OCI-LY3 (cell line): ENCODE data around the gene CYP4F11.

Experiments
- EZH2phosphoT487 ChIP-seq: fragments of 200-600 bp; shearing (Covaris generic); IDR thresholded peaks from 2 replicates; pipeline ENCODE4 v1.6.1; 2018; ENCODE audit warnings: antibody characterized with exemption, mixed run types, low read depth
- TF ChIP-seq, protein P1 (sequence below): fragments of 200-600, 300-600 bp; sonication (generic); IDR thresholded peaks from 2 replicates; pipeline ENCODE4 v1.5.1; 2014; ENCODE audit warnings: antibody characterized with exemption, low read length, low read depth

DNA sequence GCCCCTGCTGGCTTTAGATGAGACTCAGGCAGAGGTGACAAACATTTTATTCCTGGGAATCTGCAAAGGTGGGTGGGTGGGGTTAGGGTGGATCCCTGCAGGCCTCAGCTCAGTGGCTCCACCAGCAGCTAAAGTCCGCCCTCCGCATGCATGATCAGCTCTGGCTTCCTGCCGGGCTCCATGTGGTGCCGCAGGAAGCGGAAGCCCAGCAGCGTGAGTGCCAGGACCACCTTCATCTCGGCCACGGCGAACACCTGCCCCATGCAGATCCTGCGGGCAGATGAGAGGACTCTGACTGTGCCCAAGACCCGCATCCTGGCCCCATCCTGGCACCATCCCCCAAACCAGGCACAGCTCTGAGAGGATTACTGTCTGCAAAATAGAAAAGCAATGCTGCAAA lies 62.8 kb downstream of the CYP4F11 start:
- TF ChIP-seq, protein P1, sequence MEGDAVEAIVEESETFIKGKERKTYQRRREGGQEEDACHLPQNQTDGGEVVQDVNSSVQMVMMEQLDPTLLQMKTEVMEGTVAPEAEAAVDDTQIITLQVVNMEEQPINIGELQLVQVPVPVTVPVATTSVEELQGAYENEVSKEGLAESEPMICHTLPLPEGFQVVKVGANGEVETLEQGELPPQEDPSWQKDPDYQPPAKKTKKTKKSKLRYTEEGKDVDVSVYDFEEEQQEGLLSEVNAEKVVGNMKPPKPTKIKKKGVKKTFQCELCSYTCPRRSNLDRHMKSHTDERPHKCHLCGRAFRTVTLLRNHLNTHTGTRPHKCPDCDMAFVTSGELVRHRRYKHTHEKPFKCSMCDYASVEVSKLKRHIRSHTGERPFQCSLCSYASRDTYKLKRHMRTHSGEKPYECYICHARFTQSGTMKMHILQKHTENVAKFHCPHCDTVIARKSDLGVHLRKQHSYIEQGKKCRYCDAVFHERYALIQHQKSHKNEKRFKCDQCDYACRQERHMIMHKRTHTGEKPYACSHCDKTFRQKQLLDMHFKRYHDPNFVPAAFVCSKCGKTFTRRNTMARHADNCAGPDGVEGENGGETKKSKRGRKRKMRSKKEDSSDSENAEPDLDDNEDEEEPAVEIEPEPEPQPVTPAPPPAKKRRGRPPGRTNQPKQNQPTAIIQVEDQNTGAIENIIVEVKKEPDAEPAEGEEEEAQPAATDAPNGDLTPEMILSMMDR, result no peak
- TF ChIP-seq EZH2phosphoT487, result no peak
